Gastrocnemius medialis (tissue), 4 donors: ENCODE results near the gene ZDHHC11. TPM values are rescaled to one million over a fixed set of nuclear protein-coding genes. Genes with fewer than 3 reads are reported as not detected.
"Not testable (repeated sequence)": the region's sequence is repeated elsewhere in the genome, so short reads cannot be mapped to it uniquely, and the experiment has no call there.

ENCODE experiments used
- ATAC-seq, 2 donors: fragments of 150-250 bp; one replicate each; pipeline ENCODE4 v1.9.1; 2016
- DNase-seq, 2 donors: peaks; one replicate each; pipeline ENCODE4 v3.0.0-alpha.2; 2019
- H3K27ac ChIP-seq, 4 donors: fragments of 200-600 bp; sonication (generic); 1 replicate in 1 of 4; 2 replicates in 3 of 4; pipeline ENCODE4 v1.5.1; 2016 to 2018; ENCODE audit warnings: mild to moderate bottlenecking in 2 of 4, moderate library complexity in 1 of 4
- H3K27me3 ChIP-seq, 3 donors: fragments of 200-600 bp; sonication (generic) in 2 of 3; 1 replicate in 1 of 3; 2 replicates in 2 of 3; pipeline versions ENCODE4 v1.5.1 to v1.6.0; 2016 to 2019; ENCODE audit warnings: mild to moderate bottlenecking in 1 of 3, moderate library complexity in 1 of 3
- H3K36me3 ChIP-seq, 2 donors: fragments of 200-600 bp; sonication (generic) in 1 of 2; one replicate each; pipeline ENCODE4 v1.5.1; 2017 to 2018
- H3K4me1 ChIP-seq, 2 donors: fragments of 200-600 bp; sonication (generic) in 1 of 2; one replicate each; pipeline ENCODE4 v1.5.1; 2016 to 2017; ENCODE audit warnings: mild to moderate bottlenecking in 2 of 2
- H3K4me3 ChIP-seq, 4 donors: fragments of 200-600 bp; sonication (generic) in 3 of 4; 1 replicate in 1 of 4; 2 replicates in 3 of 4; pipeline ENCODE4 v1.5.1; 2016 to 2019; ENCODE audit warnings: mild to moderate bottlenecking in 2 of 4
- H3K9me3 ChIP-seq, 3 donors: fragments of 200-600 bp; sonication (generic) in 2 of 3; 1 replicate in 1 of 3; 2 replicates in 2 of 3; pipeline ENCODE4 v1.5.1; 2016 to 2019
- CTCF ChIP-seq, 5 experiments: fragments of 450-650 bp in 3 of 5; fragments of 200-600 bp in 2 of 5; sonication (generic) in 2 of 5; IDR thresholded peaks in 4 of 5; conservative IDR thresholded peaks in 1 of 5; 1 replicate in 4 of 5; 2 replicates in 1 of 5; pipeline ENCODE4 v1.5.1; 2016 to 2019; ENCODE audit warnings: antibody characterized with exemption in 5 of 5, mild to moderate bottlenecking in 3 of 5, moderate library complexity in 3 of 5
- POLR2A ChIP-seq, 2 donors: fragments of 450-650 bp; IDR thresholded peaks; one replicate each; pipeline ENCODE4 v1.6.1; 2017; ENCODE audit warnings: antibody characterized with exemption in 2 of 2, mild to moderate bottlenecking in 2 of 2, moderate library complexity in 2 of 2
- in situ Hi-C, 4 donors: fragments of 200-750 bp; cut with MboI; loops; one replicate each; pipeline versions ENCODE4 v1.15.0 to v1.8.0; 2017; ENCODE audit warnings: low sequenced_read_pairs in 4 of 4
- intact Hi-C: fragments of 100-400 bp; cut with DNase I; formaldehyde crosslinking; loops from one replicate; pipeline ENCODE4 v1.15.1; 2023; ENCODE audit warnings: low total_unique reads
- total RNA-seq, 4 donors: library from RNA; depleted of rRNA; stranded (reverse); fragments of >200 nt; gene quantifications; one replicate each; pipeline versions ENCODE4 v1.1.0 to v1.2.3, GENCODE V29; 2016

The ZDHHC11 gene
- total RNA-seq, 4 donors from 2014 or later = 0.85 to 3.8 (median 2.3) TPM; not detected in 1

GRCh38 chr5:777756-778161 is 73.0 kb downstream of the ZDHHC11 start:
- no peak for DNase-seq
- intact Hi-C loops = no loop called here
- in situ Hi-C loops = no loop called here

GRCh38 chr5:776862-777711 is 73.7 kb downstream of the ZDHHC11 start:
- in situ Hi-C loops = no loop called here
- intact Hi-C loops = no loop called here

More at GRCh38 chr5:777756-778161, 73.0 kb downstream of the ZDHHC11 start:
- no peak for TF ChIP-seq CTCF (IDR thresholded peaks at IDR 0.05 in 4 of 5, conservative IDR thresholded peaks at IDR 0.05 in 1 of 5)
- TF ChIP-seq POLR2A (IDR thresholded peaks at IDR 0.05) = no peak
- Histone ChIP-seq H3K9me3 (no peaks in the 10 kb centered on the region), H3K36me3 (no peaks in the 10 kb centered on the region), H3K27me3 (no peaks in the 10 kb centered on the region), H3K4me1 (no peaks in the 10 kb centered on the region), H3K4me3 (no peak overlapping the region), H3K27ac (no peak overlapping the region)
- ATAC-seq = no peak

GRCh38 chr5:775961-776861 is 74.6 kb downstream of the ZDHHC11 start:
- no peak for DNase-seq
- H3K4me3 ChIP-seq = no peak overlapping the region
- no peaks in the 10 kb centered on the region for H3K9me3 ChIP-seq
- ATAC-seq = no peak
- in situ Hi-C loops = no loop called here
- TF ChIP-seq CTCF (IDR thresholded peaks at IDR 0.05 in 4 of 5, conservative IDR thresholded peaks at IDR 0.05 in 1 of 5) (no peak), POLR2A (IDR thresholded peaks at IDR 0.05) (no peak)
- H3K4me1 ChIP-seq = no peaks in the 10 kb centered on the region
- intact Hi-C loops = no loop called here
- H3K27ac ChIP-seq = no peak overlapping the region
- no peaks in the 10 kb centered on the region for H3K27me3 ChIP-seq
- no peaks in the 10 kb centered on the region for H3K36me3 ChIP-seq

More at GRCh38 chr5:776862-777711, 73.7 kb downstream of the ZDHHC11 start:
- Histone ChIP-seq H3K27ac (no peak overlapping the region), H3K36me3 (no peaks in the 10 kb centered on the region), H3K27me3 (no peaks in the 10 kb centered on the region), H3K4me1 (no peaks in the 10 kb centered on the region), H3K4me3 (no peak overlapping the region), H3K9me3 (no peaks in the 10 kb centered on the region)
- no peak for DNase-seq
- TF ChIP-seq POLR2A (IDR thresholded peaks at IDR 0.05) (no peak), CTCF (IDR thresholded peaks at IDR 0.05 in 4 of 5, conservative IDR thresholded peaks at IDR 0.05 in 1 of 5) (no peak)
- ATAC-seq = no peak

GRCh38 chr5:775595-775960 is 75.2 kb downstream of the ZDHHC11 start:
- intact Hi-C loops, H3K27me3 ChIP-seq, DNase-seq, H3K9me3 ChIP-seq, H3K4me3 ChIP-seq, H3K4me1 ChIP-seq, H3K27ac ChIP-seq, in situ Hi-C loops, H3K36me3 ChIP-seq: not testable (repeated sequence)
- peak in 1 of 2 donors; percentile 28 for ATAC-seq

- ATAC-seq, DNase-seq, in situ Hi-C loops, intact Hi-C loops, H3K4me1 ChIP-seq, H3K9me3 ChIP-seq, H3K27ac ChIP-seq, H3K36me3 ChIP-seq, H3K4me3 ChIP-seq, H3K27me3 ChIP-seq: not testable (repeated sequence)
Observed at GRCh38 chr5:774854-775505, 75.8 kb downstream of the ZDHHC11 start.

GRCh38 chr5:774304-774703 is 76.5 kb downstream of the ZDHHC11 start:
- H3K4me1 ChIP-seq, ATAC-seq, H3K4me3 ChIP-seq, H3K36me3 ChIP-seq, H3K27ac ChIP-seq, H3K27me3 ChIP-seq, H3K9me3 ChIP-seq, DNase-seq, intact Hi-C loops, in situ Hi-C loops: not testable (repeated sequence)
